Esophagus muscularis mucosa (tissue), 4 donors: Measurements from ENCODE around the gene ZBTB17.

ENCODE experiments used
- CTCF ChIP-seq, 3 experiments: fragments of 200-600 bp in 2 of 3; fragments of 450-650 bp in 1 of 3; sonication (generic) in 2 of 3; IDR thresholded peaks; one replicate each; pipeline ENCODE4 v1.5.1; 2017 to 2019; ENCODE audit warnings: antibody characterized with exemption in 3 of 3, mild to moderate bottlenecking in 2 of 3, moderate library complexity in 1 of 3
- EP300 ChIP-seq: sonication (generic); formaldehyde crosslinking; IDR thresholded peaks from one replicate; pipeline ENCODE4 v1.6.1; 2017; ENCODE audit warnings: antibody characterized with exemption
- POLR2A ChIP-seq: fragments of 450-650 bp; IDR thresholded peaks from one replicate; pipeline ENCODE4 v1.6.1; 2017; ENCODE audit warnings: antibody characterized with exemption, moderate library complexity, mild to moderate bottlenecking, low read depth
- POLR2AphosphoS5 ChIP-seq, 2 donors: sonication (generic); formaldehyde crosslinking; IDR thresholded peaks; one replicate each; pipeline ENCODE4 v1.6.1; 2017; ENCODE audit warnings: antibody characterized with exemption in 2 of 2

GRCh38 chr1:16006010-16006409 is 30.1 kb upstream of the ZBTB17 start:
- TF ChIP-seq POLR2A: no peak
- TF ChIP-seq CTCF (IDR thresholded peaks at IDR 0.05): no peak
- no peak for TF ChIP-seq EP300
- TF ChIP-seq POLR2AphosphoS5 (IDR thresholded peaks at IDR 0.05): no peak
